BLaER1 treated with 17β-estradiol and CSF1 and Interleukin-3, amounts not matched to agents 10 nM and 100 nM (cell line): Measurements from ENCODE around the gene SASS6.

Experiments
- H3K27ac ChIP-seq, 11 experiments: shearing (Covaris generic); formaldehyde crosslinking; 2 replicates each; pipeline ENCODE4 v1.8.1; 2022
- H3K27me3 ChIP-seq, 11 experiments: shearing (Covaris generic); formaldehyde crosslinking; 2 replicates each; pipeline ENCODE4 v1.8.1; 2022
- H3K36me3 ChIP-seq, 11 experiments: shearing (Covaris generic); formaldehyde crosslinking; 2 replicates each; pipeline ENCODE4 v1.8.1; 2022
- H3K4me1 ChIP-seq, 10 experiments: shearing (Covaris generic); formaldehyde crosslinking; 2 replicates each; pipeline ENCODE4 v1.8.1; 2022
- H3K4me2 ChIP-seq, 11 experiments: shearing (Covaris generic); formaldehyde crosslinking; 2 replicates each; pipeline ENCODE4 v1.8.1; 2022
- H3K4me3 ChIP-seq, 10 experiments: shearing (Covaris generic); formaldehyde crosslinking; 2 replicates each; pipeline ENCODE4 v1.8.1; 2022
- H3K9ac ChIP-seq, 11 experiments: shearing (Covaris generic); formaldehyde crosslinking; 2 replicates each; pipeline ENCODE4 v1.8.1; 2022
- H3K9me3 ChIP-seq, 11 experiments: shearing (Covaris generic); formaldehyde crosslinking; replicated peaks in 1 of 11; 2 replicates each; pipeline ENCODE4 v1.8.1; 2022
- H4K20me1 ChIP-seq, 11 experiments: shearing (Covaris generic); formaldehyde crosslinking; 2 replicates each; pipeline ENCODE4 v1.8.1; 2022
- Cebpa-rat ChIP-seq, 11 experiments: shearing (Covaris generic); IDR thresholded peaks; 2 replicates each; pipeline ENCODE4 v1.8.1; 2022

SASS6 gene

DNA sequence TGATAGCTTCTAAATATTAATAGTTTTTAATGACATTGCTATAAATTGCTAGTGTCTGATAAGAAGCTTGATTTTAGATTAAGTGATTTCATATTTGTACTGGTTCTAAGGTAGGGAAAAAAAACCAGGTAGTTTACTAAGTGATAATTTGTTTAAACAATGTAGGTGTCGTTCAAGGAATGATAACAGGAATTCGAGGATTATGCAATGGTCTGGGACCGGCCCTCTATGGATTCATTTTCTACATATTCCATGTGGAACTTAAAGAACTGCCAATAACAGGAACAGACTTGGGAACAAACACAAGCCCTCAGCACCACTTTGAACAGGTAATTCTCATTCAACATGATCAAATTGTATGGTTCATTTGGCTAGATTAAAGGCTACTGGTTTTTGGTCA, 52.4 kb downstream of the SASS6 start:
- Histone ChIP-seq H3K9me3 (no peaks in the 10 kb centered on the region), H3K4me1 (peaks cover 0 to 5% (median 0%) of the 10 kb centered on the region in 10 experiments; a peak in 1 of 20 replicates), H4K20me1 (peaks cover 0 to 14% (median 0%) of the 10 kb centered on the region in 11 experiments; a peak in 3 of 22 replicates), H3K4me2 (no peak overlapping the region), H3K9ac (no peak overlapping the region), H3K27me3 (no peaks in the 10 kb centered on the region), H3K4me3 (no peak overlapping the region), H3K27ac (no peak overlapping the region), H3K36me3 (peaks cover 78 to 99% (median 94%) of the 10 kb centered on the region in 11 experiments)
- TF ChIP-seq Cebpa-rat (IDR thresholded peaks at IDR 0.05): no peak

DNA sequence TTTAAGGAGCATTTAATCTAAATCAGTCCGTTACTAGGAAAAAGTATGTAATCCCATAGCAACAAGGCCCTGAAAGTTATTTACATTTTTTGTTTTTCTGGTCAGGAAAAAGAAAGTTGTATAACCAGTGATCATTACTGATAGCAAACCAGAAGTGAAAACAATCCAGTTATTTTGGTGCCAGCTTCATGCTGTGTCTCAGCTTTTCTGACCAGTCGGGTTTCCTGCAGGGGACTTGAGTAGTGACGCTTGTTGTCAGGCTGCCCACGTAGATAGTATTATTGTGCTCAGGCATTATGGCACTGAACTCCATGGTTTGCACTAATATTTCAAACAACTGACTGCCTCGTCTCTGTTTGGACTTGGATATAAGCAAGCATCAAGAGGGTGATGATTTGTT, 55.2 kb downstream of the SASS6 start:
- H3K4me3 ChIP-seq: no peak overlapping the region
- H3K36me3 ChIP-seq: peaks cover 84 to 100% (median 98%) of the 10 kb centered on the region in 11 experiments
- H3K4me1 ChIP-seq: peaks cover 0 to 7% (median 0%) of the 10 kb centered on the region in 10 experiments; a peak in 1 of 20 replicates
- H3K27ac ChIP-seq: no peak overlapping the region
- H3K9ac ChIP-seq: no peak overlapping the region
- peaks cover 0 to 22% (median 3%) of the 10 kb centered on the region in 11 experiments; a peak in 5 of 22 replicates for H4K20me1 ChIP-seq
- no peaks in the 10 kb centered on the region for H3K27me3 ChIP-seq
- H3K4me2 ChIP-seq: no peak overlapping the region
- no peak for TF ChIP-seq Cebpa-rat (IDR thresholded peaks at IDR 0.05)
- H3K9me3 ChIP-seq: no peaks in the 10 kb centered on the region

DNA sequence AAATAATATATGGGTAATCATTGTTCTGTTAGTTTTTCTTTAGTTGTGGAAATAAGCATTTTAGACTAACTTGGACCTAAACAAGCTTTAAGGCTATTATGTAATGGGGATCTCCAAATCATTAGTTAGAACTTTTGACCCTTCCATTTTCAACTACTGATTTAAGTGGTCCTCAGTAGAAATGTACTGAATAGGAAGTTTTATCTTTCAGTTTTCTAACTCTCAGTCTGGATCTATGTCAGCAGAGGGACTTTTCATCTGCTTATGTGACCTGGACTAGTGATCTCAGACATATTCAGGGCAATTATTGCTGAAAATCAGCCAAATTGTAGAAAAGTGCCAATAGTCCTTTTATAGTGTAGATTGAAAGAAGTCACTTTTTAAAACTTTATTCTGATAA, 56.0 kb downstream of the SASS6 start:
- Histone ChIP-seq H3K36me3 (peaks cover 84 to 100% (median 98%) of the 10 kb centered on the region in 11 experiments), H3K9me3 (no peaks in the 10 kb centered on the region), H3K4me3 (no peak overlapping the region), H4K20me1 (peaks cover 0 to 21% (median 6%) of the 10 kb centered on the region in 11 experiments; a peak in 8 of 22 replicates), H3K4me1 (peaks cover 0 to 7% (median 0%) of the 10 kb centered on the region in 10 experiments; a peak in 1 of 20 replicates), H3K27me3 (no peaks in the 10 kb centered on the region), H3K4me2 (no peak overlapping the region), H3K9ac (no peak overlapping the region), H3K27ac (no peak overlapping the region)
- no peak for TF ChIP-seq Cebpa-rat (IDR thresholded peaks at IDR 0.05)

DNA sequence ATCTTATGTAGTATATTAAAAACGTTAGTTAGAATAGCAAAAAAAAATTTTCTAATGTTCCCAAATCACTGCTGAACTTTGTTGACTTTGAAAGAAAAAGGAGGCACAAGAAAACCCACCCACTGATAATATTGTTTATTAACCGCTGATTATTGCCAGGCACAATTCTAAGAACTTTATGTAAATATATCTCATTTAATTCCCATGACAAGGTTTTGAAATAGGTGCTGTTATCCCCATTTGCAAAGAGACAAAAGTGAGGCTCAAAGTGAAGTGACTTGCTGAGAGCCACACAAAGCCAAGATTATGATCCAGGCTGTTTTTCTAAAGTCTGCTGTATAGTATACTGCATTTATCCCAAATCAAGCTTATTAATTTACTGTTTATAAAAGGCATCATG, 56.4 kb downstream of the SASS6 start:
- Histone ChIP-seq H3K4me1 (peaks cover 0 to 7% (median 0%) of the 10 kb centered on the region in 10 experiments; a peak in 1 of 20 replicates), H4K20me1 (peaks cover 0 to 23% (median 6%) of the 10 kb centered on the region in 11 experiments; a peak in 8 of 22 replicates), H3K9me3 (no peaks in the 10 kb centered on the region), H3K4me2 (no peak overlapping the region), H3K4me3 (no peak overlapping the region), H3K27me3 (no peaks in the 10 kb centered on the region), H3K36me3 (peaks cover 84 to 100% (median 98%) of the 10 kb centered on the region in 11 experiments), H3K9ac (no peak overlapping the region), H3K27ac (no peak overlapping the region)
- no peak for TF ChIP-seq Cebpa-rat (IDR thresholded peaks at IDR 0.05)

DNA sequence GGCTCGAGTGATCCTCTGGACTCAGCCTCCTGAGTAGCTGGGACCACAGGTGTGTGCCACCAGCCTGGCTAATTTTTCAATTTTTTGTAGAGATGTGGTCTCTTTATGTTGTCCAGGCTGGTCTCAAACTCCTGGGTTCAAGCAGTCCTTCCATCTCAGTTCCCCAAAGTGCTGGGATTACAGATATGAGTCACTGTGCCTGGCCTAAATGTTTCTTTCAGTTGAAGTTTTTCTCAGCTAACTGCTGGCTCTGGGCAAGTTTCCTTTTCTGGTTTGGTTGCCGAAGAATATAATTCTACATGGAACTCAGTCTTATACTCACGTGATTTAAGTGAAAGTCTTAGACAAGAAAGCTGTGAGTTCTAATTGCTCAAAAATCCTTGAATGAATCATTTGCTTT, 57.0 kb downstream of the SASS6 start:
- TF ChIP-seq Cebpa-rat (IDR thresholded peaks at IDR 0.05): no peak
- Histone ChIP-seq H3K27ac (no peak overlapping the region), H4K20me1 (peaks cover 0 to 27% (median 6%) of the 10 kb centered on the region in 11 experiments; a peak in 7 of 22 replicates), H3K9me3 (no peaks in the 10 kb centered on the region), H3K4me1 (peaks cover 0 to 7% (median 0%) of the 10 kb centered on the region in 10 experiments; a peak in 1 of 20 replicates), H3K4me2 (no peak overlapping the region), H3K36me3 (peaks cover 84 to 100% (median 98%) of the 10 kb centered on the region in 11 experiments), H3K27me3 (no peaks in the 10 kb centered on the region), H3K9ac (no peak overlapping the region), H3K4me3 (no peak overlapping the region)

DNA sequence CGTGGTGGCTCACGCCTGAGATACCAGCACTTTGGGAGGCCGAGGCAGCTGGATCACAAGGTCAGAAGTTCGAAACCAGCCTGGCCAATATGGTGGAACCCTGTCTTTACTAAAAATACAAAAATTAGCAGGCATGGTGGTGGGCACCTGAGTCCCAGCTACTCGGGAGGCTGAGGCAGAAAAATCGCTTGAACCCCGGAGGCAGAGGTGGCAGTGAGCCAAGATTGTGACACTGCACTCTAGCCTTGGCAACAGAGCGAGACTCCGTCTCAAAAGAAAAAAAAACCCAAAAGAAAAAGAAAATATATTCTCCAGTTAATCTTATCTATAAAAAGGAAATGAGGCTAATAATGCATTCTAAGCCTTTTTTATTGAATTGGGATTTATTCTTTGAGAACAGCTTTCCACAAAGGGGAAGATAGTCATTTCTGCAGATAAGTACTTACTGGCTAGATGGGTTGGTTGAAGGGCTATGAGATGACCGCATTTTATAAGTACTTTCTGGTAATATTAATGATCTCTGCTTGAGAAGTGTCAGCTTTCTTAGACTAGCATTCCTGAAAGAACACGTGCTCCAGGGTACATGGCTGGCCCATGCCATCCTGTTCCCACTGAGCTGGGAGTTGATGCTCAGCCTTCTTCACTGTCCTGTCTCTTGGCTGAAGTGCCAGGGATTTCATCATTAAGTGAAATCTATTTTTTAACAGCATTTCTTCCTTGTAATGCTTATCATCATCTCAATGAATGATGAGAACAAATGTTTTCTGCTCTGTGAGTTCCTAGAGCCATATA, 57.9 kb downstream of the SASS6 start:
- no peak for TF ChIP-seq Cebpa-rat (IDR thresholded peaks at IDR 0.05)
- Histone ChIP-seq H3K27ac (no peak overlapping the region), H3K9me3 (no peaks in the 10 kb centered on the region), H3K4me2 (no peak overlapping the region), H3K4me3 (no peak overlapping the region), H3K36me3 (peaks cover 84 to 100% (median 98%) of the 10 kb centered on the region in 11 experiments), H3K4me1 (peaks cover 0 to 7% (median 0%) of the 10 kb centered on the region in 10 experiments; a peak in 1 of 20 replicates), H4K20me1 (peaks cover 0 to 32% (median 13%) of the 10 kb centered on the region in 11 experiments; a peak in 7 of 22 replicates), H3K27me3 (no peaks in the 10 kb centered on the region), H3K9ac (no peak overlapping the region)

DNA sequence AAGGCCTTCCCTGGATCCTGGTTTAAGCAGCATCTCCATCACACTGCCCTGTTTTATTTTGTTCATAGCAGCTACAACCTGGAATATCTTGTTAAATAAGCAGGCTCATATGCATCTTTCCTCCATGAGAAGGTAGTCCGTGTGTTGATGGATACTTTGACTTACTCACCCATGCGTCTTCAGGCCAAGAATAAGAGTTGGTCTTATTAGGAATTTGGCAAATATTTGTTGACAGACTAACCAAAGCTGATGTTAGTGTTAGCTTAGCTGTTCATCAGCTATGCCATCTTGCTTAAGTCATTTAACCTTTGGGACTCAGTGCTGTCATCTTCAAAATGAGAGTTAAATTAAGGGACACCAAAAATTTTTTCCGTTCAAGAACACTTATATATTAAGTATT, 59.2 kb downstream of the SASS6 start:
- H3K4me1 ChIP-seq: peaks cover 0 to 7% (median 0%) of the 10 kb centered on the region in 10 experiments; a peak in 1 of 20 replicates
- no peaks in the 10 kb centered on the region for H3K9me3 ChIP-seq
- H3K36me3 ChIP-seq: peaks cover 84 to 100% (median 98%) of the 10 kb centered on the region in 11 experiments
- no peak overlapping the region for H3K9ac ChIP-seq
- H4K20me1 ChIP-seq: peaks cover 0 to 31% (median 13%) of the 10 kb centered on the region in 11 experiments; a peak in 9 of 22 replicates
- H3K4me3 ChIP-seq: no peak overlapping the region
- H3K4me2 ChIP-seq: no peak overlapping the region
- H3K27ac ChIP-seq: no peak overlapping the region
- no peak for TF ChIP-seq Cebpa-rat (IDR thresholded peaks at IDR 0.05)
- H3K27me3 ChIP-seq: no peaks in the 10 kb centered on the region

DNA sequence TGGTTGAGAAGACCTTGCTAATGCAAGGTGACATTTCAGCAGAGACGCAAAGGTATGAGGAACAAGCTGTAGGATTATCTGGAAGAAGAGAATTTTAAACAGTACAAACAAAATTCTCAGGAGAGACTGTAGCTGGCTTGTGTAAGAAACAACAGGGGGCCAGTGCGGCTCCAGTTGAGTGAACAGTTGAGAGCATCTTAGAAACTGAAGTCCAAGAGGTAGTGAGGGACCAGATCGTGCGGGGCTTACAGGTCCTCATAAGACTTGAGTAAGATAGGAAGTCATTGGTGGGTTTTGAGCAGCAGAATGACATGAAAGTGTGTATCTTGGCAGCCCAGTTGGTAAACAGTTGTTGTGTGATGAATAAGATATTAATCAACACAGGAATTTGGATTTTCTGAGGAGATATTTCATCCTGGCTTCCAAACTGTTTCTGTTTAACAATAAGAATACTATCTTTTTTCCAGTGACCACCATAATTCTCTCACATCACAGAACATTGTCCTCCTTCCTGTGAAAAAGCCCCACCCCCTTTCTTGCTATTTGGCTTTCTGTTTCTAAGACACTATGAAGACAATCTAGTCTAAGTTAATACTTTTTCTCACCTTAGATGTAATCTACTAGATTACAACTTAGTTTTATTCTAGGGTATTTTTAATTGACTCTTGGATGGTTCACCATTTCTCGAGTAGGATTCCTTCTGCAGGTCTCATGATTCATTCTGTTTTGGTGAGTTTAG, 62.4 kb downstream of the SASS6 start:
- H3K9ac ChIP-seq: no peak overlapping the region
- peaks cover 0 to 43% (median 13%) of the 10 kb centered on the region in 11 experiments; a peak in 10 of 22 replicates for H4K20me1 ChIP-seq
- peaks cover 0 to 3% (median 0%) of the 10 kb centered on the region in 10 experiments; a peak in 1 of 20 replicates for H3K4me1 ChIP-seq
- H3K9me3 ChIP-seq: no peaks in the 10 kb centered on the region
- no peak for TF ChIP-seq Cebpa-rat (IDR thresholded peaks at IDR 0.05)
- peaks cover 91 to 100% (median 98%) of the 10 kb centered on the region in 11 experiments for H3K36me3 ChIP-seq
- H3K4me2 ChIP-seq: no peak overlapping the region
- no peak overlapping the region for H3K4me3 ChIP-seq
- H3K27ac ChIP-seq: no peak overlapping the region
- no peaks in the 10 kb centered on the region for H3K27me3 ChIP-seq

DNA sequence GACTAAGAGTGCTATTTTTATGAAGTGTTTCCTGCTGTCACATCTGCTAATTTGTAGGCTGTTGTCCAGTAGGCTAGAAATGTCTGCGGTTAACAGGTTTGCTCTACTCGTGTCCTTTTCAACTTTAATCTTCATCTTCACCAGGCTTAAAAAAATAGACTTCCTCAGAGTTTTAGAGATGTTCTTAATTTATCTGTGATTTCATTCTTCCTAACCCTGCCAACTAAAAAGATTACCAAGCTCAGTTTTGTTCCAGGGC, 66.8 kb downstream of the SASS6 start:
- Histone ChIP-seq H3K4me1 (peaks cover 0 to 7% (median 0%) of the 10 kb centered on the region in 10 experiments; a peak in 1 of 20 replicates), H3K4me2 (no peak overlapping the region), H3K9me3 (no peaks in the 10 kb centered on the region), H3K36me3 (peaks cover 93 to 99% (median 97%) of the 10 kb centered on the region in 11 experiments), H3K27ac (no peak overlapping the region), H3K4me3 (no peak overlapping the region), H4K20me1 (peaks cover 0 to 52% (median 17%) of the 10 kb centered on the region in 11 experiments; a peak in 12 of 22 replicates), H3K9ac (no peak overlapping the region), H3K27me3 (no peaks in the 10 kb centered on the region)
- no peak for TF ChIP-seq Cebpa-rat (IDR thresholded peaks at IDR 0.05)
